Left colon (tissue), 2 donors: ENCODE measurements around the gene SLC4A11. TPM values are rescaled to one million over a fixed set of nuclear protein-coding genes. Genes with fewer than 3 reads are reported as not detected.

Experiments used
- ATAC-seq: fragments of 200-7000 bp; cut with Tn5 transposase; one replicate; pipeline ENCODE4 v1.9.1; 2020; ENCODE audit warnings: mild to moderate bottlenecking, moderate library complexity
- DNase-seq, 2 donors: peaks; one replicate each; pipeline ENCODE4 v3.0.0-alpha.2; 2020
- intact Hi-C, 2 donors: fragments of 100-400 bp; cut with DNase I in 1 of 2; cut with micrococcal nuclease in 1 of 2; formaldehyde crosslinking; loops; one replicate each; pipeline versions ENCODE4 v1.11.2 to v1.14.0; 2022; cut with DNase I, micrococcal nuclease
- total RNA-seq, 2 donors: library from RNA; stranded (reverse); fragmentation: NEBNext Ultra II Directional; extraction: Animal tissue kit (Norgen Biotek cat#: 25700); gene quantifications; one replicate each; pipeline ENCODE4 v1.2.1, GENCODE V29; 2021
- donor health status: DM: no; HTN: no; CAD: no.
- donor health status: DM: yes; HTN: yes; CAD: no.

The SLC4A11 gene
- total RNA-seq, 2 donors from 2014 or later: 0.56 to 0.89 TPM

DNA sequence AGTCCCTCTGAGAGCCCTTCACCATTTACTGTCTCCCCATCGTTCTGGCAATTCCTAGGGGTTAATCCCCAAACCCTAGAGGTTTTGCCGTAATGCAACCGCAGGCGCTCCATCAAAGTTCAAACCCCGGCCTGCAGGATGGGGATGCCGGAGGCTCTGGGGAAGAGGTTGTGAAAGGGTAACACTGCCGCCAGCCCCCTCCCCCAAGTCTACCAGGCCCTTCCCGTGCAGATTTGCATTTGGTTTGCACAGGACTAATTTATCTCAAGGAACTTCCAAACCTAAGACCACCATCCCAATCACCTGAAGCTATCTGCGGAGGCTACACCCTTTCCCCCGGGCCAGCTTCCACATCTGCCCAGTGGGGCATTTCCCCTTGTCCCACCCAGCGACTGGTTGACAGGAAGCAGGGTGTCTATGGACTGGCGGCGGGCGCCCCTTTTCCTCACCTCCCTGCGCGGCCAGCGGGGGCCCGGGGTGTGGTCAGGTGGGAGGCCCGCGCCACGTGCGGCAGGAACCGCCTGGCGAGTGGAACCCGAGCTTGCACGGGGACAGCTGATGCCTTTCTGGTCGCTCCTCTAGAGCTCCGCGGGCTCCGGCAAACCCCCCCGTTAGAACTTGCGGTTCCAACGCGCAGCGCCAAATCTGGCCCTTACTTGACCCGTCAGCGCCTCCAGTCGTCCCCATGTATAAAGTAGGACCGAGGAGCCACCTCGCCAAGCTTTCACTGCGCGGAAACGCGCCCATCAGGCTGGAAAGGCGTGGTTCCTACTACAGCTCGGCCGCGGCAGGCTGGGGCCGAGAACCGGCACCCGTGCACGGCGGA, 9.4 kb upstream of the SLC4A11 start:
- ATAC-seq: peak; percentile 65
- peak in 1 of 2 donors; percentile 36 for DNase-seq
- intact Hi-C loops: no loop called here

DNA sequence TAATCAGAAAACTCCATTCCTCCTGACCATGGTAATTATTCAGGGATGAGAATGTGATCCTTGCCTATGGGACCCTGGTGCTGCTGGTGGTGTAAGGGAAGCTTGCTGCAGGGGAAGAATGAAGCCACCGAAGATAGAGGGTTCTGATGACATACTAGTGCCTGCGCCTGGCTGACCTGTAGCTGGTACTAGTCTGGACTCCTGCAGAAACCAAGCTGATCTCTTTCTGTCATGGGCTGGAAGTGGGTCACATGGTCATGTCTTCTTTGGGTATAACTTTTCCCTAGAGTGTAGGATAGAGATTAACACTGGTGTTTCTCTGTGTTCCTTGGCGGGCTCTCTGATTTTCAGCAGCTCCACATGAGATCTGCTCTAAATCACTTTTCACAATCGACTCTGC, 8.6 kb upstream of the SLC4A11 start:
- intact Hi-C loops: no loop called here
- DNase-seq: no peak
- ATAC-seq: no peak

DNA sequence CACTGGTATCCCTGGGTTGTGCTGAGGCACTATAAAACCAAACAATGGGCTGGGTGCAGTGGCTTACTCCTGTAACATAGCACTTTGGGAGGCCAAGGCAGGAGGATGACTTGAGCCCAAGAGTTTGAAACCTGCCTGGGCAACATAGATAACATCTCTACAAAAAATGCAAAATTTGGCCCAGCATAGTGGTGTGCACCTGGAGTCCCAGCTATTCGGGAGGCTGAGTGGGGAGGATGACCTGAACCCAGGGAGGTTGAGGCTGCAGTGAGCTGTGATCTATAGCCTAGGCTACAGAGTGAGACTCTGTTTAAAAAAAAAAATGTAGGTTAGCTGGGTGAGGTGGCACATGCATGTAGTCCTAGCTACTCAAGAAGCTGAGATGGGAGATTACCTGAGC, 7.7 kb upstream of the SLC4A11 start:
- DNase-seq (no peak), ATAC-seq (no peak)
- intact Hi-C loops: no loop called here

DNA sequence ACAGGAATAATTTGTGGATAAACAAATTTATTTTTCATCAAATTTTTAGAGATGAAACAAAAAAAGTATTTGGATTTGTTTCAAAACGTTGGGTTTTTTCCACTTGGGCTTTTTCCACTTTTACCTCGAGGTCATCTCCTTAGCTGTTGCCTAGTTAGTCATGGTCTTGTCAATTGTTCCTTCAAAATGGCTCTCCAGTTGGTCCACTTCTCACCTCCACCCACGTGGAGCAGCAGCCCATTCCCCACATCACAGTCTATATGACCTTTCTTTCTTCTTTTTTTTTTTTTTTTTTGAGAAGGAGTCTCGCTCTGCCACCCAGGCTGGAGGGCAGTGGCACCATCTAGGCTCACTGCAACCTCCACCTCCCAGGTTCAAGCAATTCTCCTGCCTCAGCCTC, 6.7 kb upstream of the SLC4A11 start:
- ATAC-seq (no peak), DNase-seq (no peak)
- intact Hi-C loops: no loop called here

DNA sequence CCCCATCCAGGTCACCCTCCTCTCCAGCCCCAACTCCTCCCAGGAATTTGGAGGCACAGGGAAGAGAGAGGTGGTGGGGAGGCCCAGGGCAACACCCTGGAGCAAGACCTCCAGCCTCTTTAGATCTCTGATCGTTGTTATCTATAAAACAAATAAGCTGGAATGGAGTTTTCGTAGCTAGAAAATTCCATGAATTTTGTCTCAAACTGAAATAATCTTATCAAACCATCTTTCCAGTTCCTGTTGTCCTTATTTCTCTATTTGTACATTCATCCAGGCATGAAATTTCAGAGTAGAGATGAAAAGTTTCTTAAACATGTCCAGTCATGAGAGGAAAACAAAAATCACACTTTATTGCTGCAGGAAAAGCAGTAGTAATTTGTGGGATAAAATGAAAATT, 6.2 kb upstream of the SLC4A11 start:
- ATAC-seq: no peak

DNA sequence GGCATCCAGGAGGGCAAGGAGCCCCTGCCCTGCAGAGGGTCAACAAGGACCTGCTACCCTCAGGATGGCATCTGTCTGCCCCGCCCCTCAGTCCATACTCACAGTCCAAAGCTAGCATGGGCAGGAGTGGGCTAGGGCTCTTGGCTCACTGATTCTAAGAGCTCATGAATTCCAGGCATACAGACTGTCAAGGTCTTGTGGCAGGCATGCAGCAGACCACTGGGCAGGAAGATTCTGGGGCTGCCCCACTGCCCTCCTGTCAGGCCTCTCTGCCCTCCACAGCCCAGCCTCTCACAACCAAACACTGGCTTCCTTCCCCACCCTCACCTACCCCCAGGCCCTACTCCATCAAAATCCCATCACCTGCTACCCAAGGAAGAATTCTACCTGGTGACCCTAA, 5.6 kb upstream of the SLC4A11 start:
- DNase-seq (no peak), ATAC-seq (no peak)
- intact Hi-C loops: no loop called here

More for the DNA sequence above, 6.2 kb upstream of the SLC4A11 start:
- intact Hi-C loops: no loop called here
- DNase-seq: no peak

DNA sequence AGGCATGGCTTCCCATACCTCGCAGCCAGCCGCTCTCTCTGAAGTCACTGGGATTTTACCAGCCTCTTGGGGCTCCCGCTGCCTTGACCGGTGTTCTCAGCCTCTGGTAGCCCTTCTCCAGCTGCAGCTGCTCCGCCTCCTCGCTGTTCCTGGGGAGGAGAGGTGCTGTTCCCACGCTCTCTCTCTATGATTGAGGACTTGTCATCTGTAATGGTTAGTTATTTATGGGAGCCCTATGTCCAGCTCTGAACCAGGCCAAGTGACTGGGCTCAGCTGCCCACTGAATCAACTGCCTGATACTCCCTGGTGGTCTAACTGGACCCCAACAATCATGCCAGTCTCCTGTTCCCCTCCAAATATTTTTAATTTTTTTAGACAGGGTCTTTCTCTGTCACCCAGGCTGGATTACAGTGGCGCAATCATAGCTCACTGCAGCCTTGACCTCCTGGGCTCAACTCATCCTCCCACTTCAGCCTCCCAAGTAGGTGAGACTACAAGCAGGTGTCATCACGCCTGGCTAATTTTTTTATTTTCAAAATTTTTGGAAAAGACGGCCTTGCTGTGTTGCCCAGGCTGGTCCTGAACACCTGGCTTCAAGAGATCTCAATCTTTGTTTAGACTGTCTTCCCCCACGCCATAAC, 4.8 kb upstream of the SLC4A11 start:
- intact Hi-C loops: no loop called here
- ATAC-seq: no peak
- no peak for DNase-seq

GRCh38 chr20:3242172-3242692, 3.2 kb upstream of the SLC4A11 start:
- ATAC-seq: no peak
- intact Hi-C loops: no loop called here

GRCh38 chr20:3240776-3241363, 1.9 kb upstream of the SLC4A11 start:
- ATAC-seq (no peak), DNase-seq (no peak)
- intact Hi-C loops: no loop called here

More at GRCh38 chr20:3242172-3242692, 3.2 kb upstream of the SLC4A11 start:
- no peak for DNase-seq

GRCh38 chr20:3239867-3240775, 1.1 kb upstream of the SLC4A11 start:
- no peak for ATAC-seq
- intact Hi-C loops: no loop called here
- no peak for DNase-seq

GRCh38 chr20:3238616-3239025, 369 bp downstream of the SLC4A11 start:
- ATAC-seq (peak; percentile 23), DNase-seq (peak in 1 of 2 donors; percentile 47)
- intact Hi-C loops: no loop called here

GRCh38 chr20:3237958-3238615, 903 bp downstream of the SLC4A11 start:
- intact Hi-C loops: no loop called here
- ATAC-seq (peak; percentile 1), DNase-seq (no peak)

DNA sequence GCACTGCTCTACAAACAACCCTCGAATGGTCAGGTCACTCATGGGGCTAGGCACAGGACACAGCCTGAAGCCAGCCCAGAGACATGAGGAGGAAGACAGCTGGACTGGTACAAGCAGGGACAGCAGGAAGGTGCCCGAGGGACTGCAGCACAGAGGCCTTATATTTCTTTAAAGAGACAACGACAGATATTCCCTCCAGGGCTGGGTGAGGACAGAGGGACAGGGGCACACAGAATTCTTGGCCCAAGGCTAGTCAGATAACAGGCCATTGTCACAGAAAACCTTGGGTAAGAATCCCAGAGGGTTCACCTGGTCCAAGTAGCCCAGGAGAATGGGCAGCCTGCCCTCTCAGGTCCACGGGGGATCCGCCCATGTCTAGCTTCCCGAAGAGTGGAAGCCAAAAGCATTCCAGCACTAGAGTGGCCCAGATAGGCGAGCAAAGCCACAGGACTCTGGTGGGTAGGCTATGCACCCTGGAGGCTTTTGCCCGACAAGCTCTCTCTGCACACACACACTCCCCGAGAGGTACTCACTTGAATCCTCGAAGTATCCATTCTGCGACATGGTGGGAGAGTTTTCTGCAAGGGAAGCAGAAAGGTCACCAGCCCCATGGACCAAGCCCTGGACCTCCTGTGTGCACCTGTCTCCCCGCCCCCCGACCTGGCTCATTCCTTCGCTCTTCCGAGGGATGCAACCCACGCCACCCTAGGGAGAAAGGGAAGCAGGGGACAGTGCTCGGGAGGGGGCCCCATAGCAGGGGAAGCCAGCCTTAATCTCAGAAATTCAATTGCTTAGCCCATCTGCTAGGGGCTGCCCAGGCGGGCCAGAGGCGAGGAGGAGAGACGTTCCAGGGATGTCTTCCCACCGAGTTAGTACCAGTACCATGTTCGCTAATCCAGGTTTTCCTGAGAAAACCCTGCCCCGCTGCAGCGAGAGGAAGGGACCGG, 1.7 kb downstream of the SLC4A11 start:
- DNase-seq (no peak), ATAC-seq (no peak)
- intact Hi-C loops: no loop called here

GRCh38 chr20:3235666-3236324, 3.2 kb downstream of the SLC4A11 start:
- no peak for ATAC-seq
- intact Hi-C loops: no loop called here
- DNase-seq: no peak

DNA sequence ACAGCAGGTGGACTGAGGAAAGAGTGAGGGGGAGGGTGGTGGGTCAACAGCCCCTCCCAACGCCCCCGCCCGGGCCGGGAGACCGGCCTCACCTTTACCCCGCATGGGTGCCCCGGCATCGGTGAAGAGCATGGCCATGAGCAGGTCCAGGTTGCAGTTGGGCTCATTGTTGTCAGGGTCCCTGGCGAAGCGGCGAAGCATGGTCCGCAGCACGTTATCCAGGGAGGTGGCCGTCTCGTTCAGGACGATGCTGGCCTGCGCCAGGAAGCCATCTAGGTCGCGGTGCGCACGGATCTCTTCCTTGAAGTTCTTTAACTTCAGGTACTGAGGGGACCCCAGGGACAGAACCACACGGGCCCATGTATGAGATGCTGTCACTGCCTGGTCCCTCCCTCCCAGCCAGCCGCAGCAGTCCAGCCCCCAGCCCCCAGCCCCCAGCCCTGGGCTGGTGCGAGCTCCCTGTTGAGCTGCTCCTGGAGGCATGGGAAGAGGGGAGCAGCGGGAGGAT, 4.9 kb downstream of the SLC4A11 start:
- DNase-seq: no peak
- no peak for ATAC-seq
- intact Hi-C loops: no loop called here

- intact Hi-C loops: no loop called here
Observed at GRCh38 chr20:3233131-3233990, 5.6 kb downstream of the SLC4A11 start.

More at GRCh38 chr20:3233131-3233990, 5.6 kb downstream of the SLC4A11 start:
- DNase-seq (no peak), ATAC-seq (no peak)
